GM19025 (cell line): ENCODE data around the gene DSCAM.

Experiments used
- ATAC-seq: cut with Tn5 transposase; IDR thresholded peaks from one replicate; pipeline ENCODE4 v1.9.1; 2021; ENCODE audit warnings: mild to moderate bottlenecking, low read depth, moderate library complexity; ENCODE audit not compliant: unreplicated experiment

Gene DSCAM

DNA sequence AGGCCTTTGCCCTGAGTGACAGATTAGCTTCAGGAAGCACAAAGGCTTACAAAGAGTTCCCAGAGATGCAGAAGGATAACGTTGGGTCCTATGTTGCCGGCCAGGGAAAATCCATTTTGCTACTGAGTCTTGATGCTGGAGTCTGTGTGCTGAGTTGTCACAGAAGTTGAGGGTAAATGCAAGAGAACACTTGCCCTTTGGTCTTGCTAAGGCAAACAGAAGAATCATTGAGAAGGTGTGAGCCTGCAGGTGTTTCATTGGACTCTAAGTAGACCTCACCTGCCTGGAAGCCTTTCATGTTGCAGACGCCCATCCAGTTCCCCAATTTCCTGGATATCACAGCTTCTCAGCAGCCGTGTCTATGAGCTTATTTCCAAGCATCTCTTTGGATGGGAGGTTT is 874.5 kb downstream of the DSCAM start:
- no peak for ATAC-seq

- ATAC-seq: no peak
Observed at GRCh38 chr21:39971956-39972355, 875.0 kb downstream of the DSCAM start.

DNA sequence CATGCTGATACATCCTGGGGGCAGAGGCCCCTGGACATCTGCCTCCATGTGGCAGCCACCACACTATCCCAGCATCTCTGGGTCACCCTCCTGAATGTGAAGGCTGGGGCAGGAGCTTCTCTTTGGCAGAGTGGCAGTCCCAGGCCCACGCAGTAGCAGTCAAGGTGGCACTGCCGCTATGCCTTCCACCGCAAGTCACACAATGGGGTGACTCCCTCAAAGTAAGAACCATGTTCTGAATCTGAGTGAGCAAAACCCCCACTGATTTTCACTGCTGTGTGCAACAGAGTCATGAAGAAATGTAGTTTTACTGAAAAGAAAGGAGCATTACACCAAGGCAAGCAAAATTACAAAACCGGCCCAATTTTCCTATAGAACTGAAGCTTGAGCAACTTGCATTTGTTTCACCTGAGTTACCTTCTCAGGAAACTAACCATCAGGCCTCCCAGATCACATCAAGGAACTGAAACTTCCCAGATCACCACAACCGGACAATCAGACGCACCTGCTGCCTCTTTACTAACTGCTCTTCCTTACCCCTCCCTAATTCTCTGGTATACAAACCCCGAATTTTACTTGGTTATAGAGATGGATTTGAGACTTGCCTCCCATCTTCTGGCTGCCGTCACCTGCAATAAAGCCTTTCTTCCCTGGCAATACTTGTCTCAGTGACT is 877.1 kb downstream of the DSCAM start:
- ATAC-seq: no peak

GRCh38 chr21:39968010-39968409 is 878.9 kb downstream of the DSCAM start:
- ATAC-seq: no peak

DNA sequence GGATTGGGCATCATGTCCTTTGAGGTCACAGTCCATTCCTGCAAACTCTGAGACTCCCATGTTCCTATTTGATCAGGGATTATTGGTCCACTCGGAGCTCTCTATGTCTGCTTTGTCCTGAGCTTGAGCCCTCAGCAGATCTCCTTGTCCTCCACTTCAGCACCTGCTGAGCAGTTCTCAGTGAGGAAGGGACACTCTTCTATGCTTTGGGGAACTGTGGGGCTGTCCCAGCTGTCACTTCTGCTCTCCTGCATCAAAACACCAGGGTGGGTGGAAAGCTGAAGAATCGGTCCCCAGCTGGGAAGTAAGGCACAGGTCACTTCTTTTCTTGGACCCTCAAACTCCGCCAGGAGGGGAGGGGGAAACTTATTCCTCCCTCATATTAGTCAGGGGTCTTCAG is 880.2 kb downstream of the DSCAM start:
- no peak for ATAC-seq

DNA sequence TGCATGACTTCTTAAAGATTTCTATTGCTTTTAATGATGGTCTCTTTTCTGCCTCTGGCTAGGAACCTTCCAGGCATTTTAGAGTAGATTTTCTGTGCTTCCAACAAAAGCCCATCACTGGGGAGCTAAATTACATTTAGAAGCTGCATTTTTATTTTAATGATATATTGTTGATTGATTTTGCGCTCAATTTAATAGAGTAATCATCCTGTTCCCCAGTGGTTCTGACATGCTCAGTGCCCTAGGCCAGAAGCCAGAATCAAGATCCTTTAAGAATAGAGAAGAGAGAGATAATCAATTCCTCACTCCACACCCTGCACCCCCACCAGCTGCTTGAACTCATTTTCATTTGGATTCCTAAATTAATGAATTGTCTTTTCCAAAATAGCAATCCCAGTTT is 881.9 kb downstream of the DSCAM start:
- no peak for ATAC-seq

GRCh38 chr21:39961251-39961650 is 885.7 kb downstream of the DSCAM start:
- no peak for ATAC-seq
